PFSK-1 (cell line): ENCODE data around the gene SERPINI1.

ENCODE experiments used
- FOXP2 ChIP-seq: optimal IDR thresholded peaks from 2 replicates; pipeline ENCODE3; 2011; ENCODE audit warnings: borderline replicate concordance, control low read depth, inconsistent platforms; ENCODE audit not compliant: insufficient read depth; ENCODE audit errors: extremely low read length, extremely low read depth
- POLR2AphosphoS5 ChIP-seq: IDR thresholded peaks from 2 replicates; pipeline ENCODE4 v1.6.1; 2012; ENCODE audit warnings: low read depth, mild to moderate bottlenecking, control low read depth, low read length, moderate library complexity
- REST ChIP-seq, 2 experiments: IDR thresholded peaks; 2 replicates each; pipeline versions ENCODE4 v1.6.1 to v1.8.0; 2011 to 2012; ENCODE audit warnings: low read depth in 2 of 2, low read length in 2 of 2, control low read depth in 1 of 2, inconsistent platforms in 1 of 2, mild to moderate bottlenecking in 1 of 2, moderate library complexity in 1 of 2; ENCODE audit not compliant: insufficient read depth in 1 of 2
- SIN3A ChIP-seq: IDR thresholded peaks from 2 replicates; pipeline ENCODE4 v1.6.1; 2012; ENCODE audit warnings: mild to moderate bottlenecking, low read length, moderate library complexity, borderline replicate concordance; ENCODE audit not compliant: insufficient read depth
- TAF1 ChIP-seq: IDR thresholded peaks from 2 replicates; pipeline ENCODE4 v1.6.1; 2012; ENCODE audit warnings: low read length, control low read depth, borderline replicate concordance; ENCODE audit not compliant: insufficient read depth

Gene SERPINI1

GRCh38 chr3:167761302-167761701, 25.8 kb downstream of the SERPINI1 start:
- no peak for TF ChIP-seq SIN3A
- TF ChIP-seq REST (IDR thresholded peaks at IDR 0.05; ENCODE audit: insufficient read depth in 1 of 2, low read depth in 2 of 2, low read length in 2 of 2): no peak
- no peak for TF ChIP-seq FOXP2
- no peak for TF ChIP-seq POLR2AphosphoS5
- TF ChIP-seq TAF1: no peak

GRCh38 chr3:167762296-167762695, 26.8 kb downstream of the SERPINI1 start:
- TF ChIP-seq TAF1 (no peak), REST (IDR thresholded peaks at IDR 0.05; ENCODE audit: insufficient read depth in 1 of 2, low read depth in 2 of 2, low read length in 2 of 2) (no peak), FOXP2 (no peak), SIN3A (no peak), POLR2AphosphoS5 (no peak)

GRCh38 chr3:167772992-167773391, 37.5 kb downstream of the SERPINI1 start:
- TF ChIP-seq FOXP2 (no peak), TAF1 (no peak), POLR2AphosphoS5 (no peak), SIN3A (no peak), REST (IDR thresholded peaks at IDR 0.05; ENCODE audit: insufficient read depth in 1 of 2, low read depth in 2 of 2, low read length in 2 of 2) (no peak)

GRCh38 chr3:167773584-167773983, 38.1 kb downstream of the SERPINI1 start:
- no peak for TF ChIP-seq REST (IDR thresholded peaks at IDR 0.05; ENCODE audit: insufficient read depth in 1 of 2, low read depth in 2 of 2, low read length in 2 of 2)
- no peak for TF ChIP-seq FOXP2
- TF ChIP-seq POLR2AphosphoS5: no peak
- no peak for TF ChIP-seq SIN3A
- TF ChIP-seq TAF1: no peak

GRCh38 chr3:167776066-167776685, 40.7 kb downstream of the SERPINI1 start:
- TF ChIP-seq POLR2AphosphoS5 (no peak), TAF1 (no peak), FOXP2 (no peak), SIN3A (no peak), REST (IDR thresholded peaks at IDR 0.05; ENCODE audit: insufficient read depth in 1 of 2, low read depth in 2 of 2, low read length in 2 of 2) (no peak)
